HUES6 (cell line): ENCODE data around the gene XYLB.
"Not testable (repeated sequence)": the region's sequence is repeated elsewhere in the genome, so short reads cannot be mapped to it uniquely, and the experiment has no call there.

Experiments
- H3K27ac ChIP-seq: 2 replicates; pipeline ENCODE4 v1.7.0; 2013; ENCODE audit warnings: low read depth, mild to moderate bottlenecking, low read length, inconsistent platforms
- H3K27me3 ChIP-seq: 2 replicates; pipeline ENCODE4 v1.6.1; 2013; ENCODE audit warnings: low read length; ENCODE audit not compliant: control insufficient read depth, insufficient read depth
- H3K36me3 ChIP-seq: 2 replicates; pipeline ENCODE4 v1.6.1; 2013; ENCODE audit warnings: low read length; ENCODE audit not compliant: control insufficient read depth, insufficient read depth
- H3K4me1 ChIP-seq: 2 replicates; pipeline ENCODE4 v1.6.1; 2013; ENCODE audit warnings: low read length; ENCODE audit not compliant: control insufficient read depth, insufficient read depth
- H3K4me3 ChIP-seq: 2 replicates; pipeline ENCODE4 v1.5.1; 2013; ENCODE audit warnings: low read depth, low read length
- H3K9ac ChIP-seq: one replicate; pipeline ENCODE4 v1.6.1; 2013; ENCODE audit warnings: mild to moderate bottlenecking, low read length
- H3K9me3 ChIP-seq: 2 replicates; pipeline ENCODE4 v1.6.1; 2013; ENCODE audit warnings: low read depth, low read length; ENCODE audit not compliant: control insufficient read depth, insufficient read depth

XYLB gene

GRCh38 chr3:38397320-38397719 lies 50.7 kb downstream of the XYLB start:
- H3K27me3 ChIP-seq, result no peaks in the 10 kb centered on the region
- H3K9me3 ChIP-seq, result no peaks in the 10 kb centered on the region; the same call in 1 of the 2 replicates
- H3K36me3 ChIP-seq, result peaks cover 28% of the 10 kb centered on the region
- H3K4me1 ChIP-seq, result no peaks in the 10 kb centered on the region
- no peak overlapping the region for H3K4me3 ChIP-seq
- no peak overlapping the region for H3K9ac ChIP-seq
- no peak overlapping the region for H3K27ac ChIP-seq

- Histone ChIP-seq H3K4me3 (no peak overlapping the region), H3K4me1 (no peaks in the 10 kb centered on the region), H3K9me3 (peaks cover 16% of the 10 kb centered on the region), H3K9ac (no peak overlapping the region), H3K36me3 (peaks cover 42% of the 10 kb centered on the region), H3K27me3 (no peaks in the 10 kb centered on the region), H3K27ac (no peak overlapping the region)
Observed at GRCh38 chr3:38401246-38401962, 54.8 kb downstream of the XYLB start.

GRCh38 chr3:38404286-38404685 lies 57.7 kb downstream of the XYLB start:
- H3K9me3 ChIP-seq, result peaks cover 16% of the 10 kb centered on the region
- H3K9ac ChIP-seq, result no peak overlapping the region
- no peak overlapping the region for H3K4me3 ChIP-seq
- H3K27me3 ChIP-seq, result no peaks in the 10 kb centered on the region
- H3K27ac ChIP-seq, result no peak overlapping the region
- H3K36me3 ChIP-seq, result peaks cover 42% of the 10 kb centered on the region
- H3K4me1 ChIP-seq, result no peaks in the 10 kb centered on the region

GRCh38 chr3:38411591-38411990 lies 65.0 kb downstream of the XYLB start:
- H3K4me1 ChIP-seq, result no peaks in the 10 kb centered on the region
- no peak overlapping the region for H3K9ac ChIP-seq
- no peak overlapping the region for H3K27ac ChIP-seq
- H3K9me3 ChIP-seq, result peaks cover 3% of the 10 kb centered on the region
- no peaks in the 10 kb centered on the region for H3K27me3 ChIP-seq
- no peak overlapping the region for H3K4me3 ChIP-seq
- H3K36me3 ChIP-seq, result no peaks in the 10 kb centered on the region

GRCh38 chr3:38420758-38421157 lies 74.2 kb downstream of the XYLB start:
- H3K27me3 ChIP-seq, H3K9me3 ChIP-seq, H3K9ac ChIP-seq, H3K27ac ChIP-seq, H3K4me3 ChIP-seq, H3K36me3 ChIP-seq: not testable (repeated sequence)
- H3K4me1 ChIP-seq, result peaks cover 20% of the 10 kb centered on the region

- Histone ChIP-seq H3K36me3 (no peaks in the 10 kb centered on the region), H3K27me3 (no peaks in the 10 kb centered on the region), H3K9me3 (no peaks in the 10 kb centered on the region), H3K4me1 (peaks cover 20% of the 10 kb centered on the region), H3K4me3 (no peak overlapping the region), H3K9ac (no peak overlapping the region), H3K27ac (no peak overlapping the region)
Observed at GRCh38 chr3:38421679-38422336, 75.2 kb downstream of the XYLB start.

GRCh38 chr3:38426798-38427426 lies 80.3 kb downstream of the XYLB start:
- H3K4me3 ChIP-seq, H3K9ac ChIP-seq, H3K36me3 ChIP-seq, H3K27ac ChIP-seq, H3K27me3 ChIP-seq, H3K4me1 ChIP-seq: not testable (repeated sequence)
- H3K9me3 ChIP-seq, result peaks cover 14% of the 10 kb centered on the region

GRCh38 chr3:38432871-38433658 lies 86.5 kb downstream of the XYLB start:
- H3K27ac ChIP-seq, H3K27me3 ChIP-seq, H3K36me3 ChIP-seq, H3K4me1 ChIP-seq, H3K4me3 ChIP-seq, H3K9ac ChIP-seq: not testable (repeated sequence)
- H3K9me3 ChIP-seq, result peaks cover 64% of the 10 kb centered on the region

- not testable (repeated sequence) for H3K4me3 ChIP-seq, H3K36me3 ChIP-seq, H3K27me3 ChIP-seq, H3K27ac ChIP-seq, H3K9ac ChIP-seq, H3K4me1 ChIP-seq
- peaks cover 70% of the 10 kb centered on the region for H3K9me3 ChIP-seq
Observed at GRCh38 chr3:38433661-38434060, 87.1 kb downstream of the XYLB start.

- H3K27ac ChIP-seq, H3K4me3 ChIP-seq, H3K36me3 ChIP-seq, H3K9ac ChIP-seq, H3K27me3 ChIP-seq, H3K4me1 ChIP-seq: not testable (repeated sequence)
- H3K9me3 ChIP-seq, result peaks cover 53% of the 10 kb centered on the region
Observed at GRCh38 chr3:38438436-38439069, 92.0 kb downstream of the XYLB start.
